OCI-M1 (cell line): ENCODE data around the gene MTHFD1L.
"Not testable (repeated sequence)": the region's sequence is repeated elsewhere in the genome, so short reads cannot be mapped to it uniquely, and the experiment has no call there.

Experiments
- DNase-seq: peaks from one replicate; lab custom pipeline; 2025; lab: John Stamatoyannopoulos, UW

Gene MTHFD1L

DNA sequence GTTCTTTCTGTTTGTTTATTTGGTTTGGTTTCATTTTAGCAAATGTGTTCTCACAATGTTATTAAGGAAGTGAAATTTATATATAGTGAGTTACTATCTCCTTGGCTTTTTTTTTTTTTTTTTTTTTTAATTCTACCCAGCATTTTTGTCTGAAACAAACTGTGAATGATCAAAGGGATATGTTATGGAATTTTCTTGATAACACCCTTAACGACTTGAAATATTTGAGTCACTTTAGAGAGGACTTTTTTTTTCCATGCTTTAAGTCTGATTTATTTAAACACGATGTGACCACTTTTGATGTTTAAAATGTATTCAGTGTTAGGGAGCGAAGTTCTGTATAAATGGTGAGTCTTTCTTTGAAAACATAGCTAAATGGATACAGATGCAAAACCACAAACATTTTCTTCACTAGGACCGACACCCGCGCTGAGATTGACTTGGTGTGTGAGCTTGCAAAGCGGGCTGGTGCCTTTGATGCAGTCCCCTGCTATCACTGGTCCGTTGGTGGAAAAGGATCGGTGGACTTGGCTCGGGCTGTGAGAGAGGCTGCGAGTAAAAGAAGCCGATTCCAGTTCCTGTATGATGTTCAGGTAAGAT, 149.7 kb downstream of the MTHFD1L start:
- DNase-seq, result no peak

DNA sequence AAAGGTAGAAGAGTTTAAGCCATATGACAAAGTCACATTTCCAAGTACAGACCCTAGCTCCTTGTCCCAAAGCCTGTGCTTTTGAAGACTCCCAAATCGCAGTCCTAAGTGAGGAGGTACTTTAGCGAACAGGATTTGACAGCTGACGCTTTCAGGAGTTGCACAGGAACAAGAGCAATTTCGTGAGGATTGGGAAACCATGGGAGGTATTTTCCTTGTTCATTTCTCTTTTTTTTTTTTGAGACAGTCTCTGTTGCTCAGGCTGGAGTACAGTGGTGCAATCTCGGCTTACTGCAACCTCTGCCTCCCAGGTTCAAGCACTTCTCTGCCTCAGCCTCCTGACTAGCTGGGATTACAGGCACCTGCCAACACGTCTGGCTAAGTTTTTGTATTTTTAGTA, 150.6 kb downstream of the MTHFD1L start:
- no peak for DNase-seq

DNA sequence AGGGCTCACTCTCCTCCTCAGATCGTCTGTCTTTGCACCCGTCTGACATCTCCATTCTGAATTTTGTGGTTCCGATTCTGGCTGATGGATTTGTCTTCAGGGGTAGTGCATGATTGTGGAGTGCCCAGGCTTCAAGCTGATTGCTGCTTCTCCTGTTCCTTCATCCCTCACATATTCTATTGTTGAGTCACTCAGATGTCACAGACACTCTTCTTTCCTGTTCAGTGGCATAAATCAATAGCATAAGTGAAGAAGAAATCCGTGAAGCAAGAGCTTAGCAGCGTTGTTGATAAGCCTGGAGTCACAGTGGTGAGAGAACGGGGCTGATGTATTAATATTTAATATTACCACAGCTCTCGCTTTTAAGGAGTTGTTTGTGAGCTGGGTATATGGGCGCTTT, 152.5 kb downstream of the MTHFD1L start:
- no peak for DNase-seq

DNA sequence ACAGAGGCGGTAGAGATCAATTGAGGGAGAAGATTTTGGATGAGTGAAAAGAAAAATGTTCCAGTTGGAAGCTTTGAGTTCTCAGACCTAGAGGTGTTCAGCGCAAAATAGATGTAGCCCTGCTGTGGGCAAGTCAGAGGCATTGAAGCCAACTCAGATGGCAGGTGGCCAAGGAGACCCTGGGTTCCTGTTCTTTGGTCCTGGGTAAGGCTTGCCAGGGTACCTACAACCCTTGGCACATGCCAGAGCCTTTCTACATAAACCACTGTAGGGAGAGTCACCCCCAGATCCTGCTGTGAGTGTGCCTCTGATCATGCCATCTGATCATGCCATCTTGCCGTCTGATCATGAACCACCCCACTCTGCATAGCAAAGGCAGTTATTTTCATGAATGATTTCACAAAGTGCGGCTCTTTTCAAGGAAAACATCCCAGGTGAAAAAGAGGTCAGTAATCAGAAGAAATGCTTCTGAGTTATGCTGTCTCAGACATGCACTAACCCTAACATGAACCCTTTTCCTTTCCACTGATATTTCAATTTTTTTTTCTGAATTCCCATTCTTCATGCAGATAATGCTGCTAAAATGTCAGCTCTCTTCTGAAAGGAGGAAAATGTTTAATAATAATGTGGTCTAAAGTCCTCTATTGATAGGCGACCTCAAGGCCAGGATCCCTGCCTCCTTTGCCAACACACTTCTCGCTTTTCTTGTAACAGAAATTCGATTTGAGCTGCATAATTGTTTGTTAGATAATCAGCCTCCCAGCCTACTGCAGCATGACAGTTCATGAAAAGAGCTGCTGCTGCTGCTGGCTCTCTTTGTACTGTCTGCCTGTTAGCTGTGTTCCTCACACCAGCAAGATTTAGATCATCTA, 153.6 kb downstream of the MTHFD1L start:
- no peak for DNase-seq

DNA sequence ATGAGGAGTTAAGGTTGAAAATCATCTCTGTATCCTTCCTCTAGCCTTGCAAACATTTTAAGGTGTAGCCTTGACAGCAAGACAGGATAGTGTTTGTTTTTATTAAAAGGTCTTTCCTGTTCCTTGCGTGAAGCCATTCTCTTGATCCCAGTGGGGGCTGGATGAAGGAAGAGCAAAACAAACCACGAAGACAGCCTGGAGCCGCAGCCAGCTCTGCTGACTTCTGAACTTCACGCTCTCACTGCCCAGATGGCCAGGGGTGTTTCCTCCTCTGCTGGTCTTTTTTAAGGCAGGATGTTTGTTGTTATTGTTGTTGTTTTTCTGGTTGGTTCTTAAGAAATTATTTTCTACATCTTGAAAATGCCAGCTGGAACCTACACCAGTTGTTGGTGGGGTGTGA, 156.4 kb downstream of the MTHFD1L start:
- DNase-seq, result no peak

DNA sequence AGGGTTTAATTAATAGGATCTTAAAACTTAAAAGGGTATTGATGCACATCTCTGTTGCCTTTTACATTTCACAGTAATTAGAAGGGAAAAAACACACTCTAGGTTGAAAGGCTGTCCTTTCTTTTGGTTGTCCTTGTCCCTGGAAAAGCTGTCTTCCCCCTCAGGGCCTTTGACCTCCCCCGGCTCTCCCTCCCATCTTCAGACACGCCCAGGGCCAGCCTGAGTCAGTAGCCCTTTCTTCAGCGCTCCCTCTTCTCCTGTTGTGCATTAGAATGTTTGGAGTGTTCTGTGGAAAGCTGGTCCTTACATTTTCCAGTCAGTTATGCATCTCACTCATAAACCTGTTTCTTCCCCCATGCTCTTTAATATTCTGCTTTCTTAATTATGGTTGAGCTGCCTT, 157.0 kb downstream of the MTHFD1L start:
- no peak for DNase-seq

DNA sequence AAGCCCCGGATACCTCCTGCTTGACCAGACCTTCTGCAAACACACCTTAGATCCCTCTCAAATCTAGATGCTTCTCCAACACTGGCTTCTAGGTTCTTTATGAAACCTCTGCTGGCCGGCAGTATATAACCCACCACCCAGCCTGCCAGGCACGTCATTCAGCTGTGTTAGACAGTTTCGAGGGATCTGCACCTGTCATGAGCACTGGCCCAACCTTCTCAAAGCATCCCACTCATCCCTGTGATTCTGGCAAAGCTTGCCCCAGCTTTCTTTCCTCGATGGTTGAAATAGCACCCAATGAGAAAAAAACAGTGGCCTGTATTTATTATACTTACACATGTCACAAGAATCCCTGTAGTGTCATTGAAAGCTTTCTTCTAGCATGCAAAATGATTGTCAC, 157.8 kb downstream of the MTHFD1L start:
- DNase-seq, result no peak

DNA sequence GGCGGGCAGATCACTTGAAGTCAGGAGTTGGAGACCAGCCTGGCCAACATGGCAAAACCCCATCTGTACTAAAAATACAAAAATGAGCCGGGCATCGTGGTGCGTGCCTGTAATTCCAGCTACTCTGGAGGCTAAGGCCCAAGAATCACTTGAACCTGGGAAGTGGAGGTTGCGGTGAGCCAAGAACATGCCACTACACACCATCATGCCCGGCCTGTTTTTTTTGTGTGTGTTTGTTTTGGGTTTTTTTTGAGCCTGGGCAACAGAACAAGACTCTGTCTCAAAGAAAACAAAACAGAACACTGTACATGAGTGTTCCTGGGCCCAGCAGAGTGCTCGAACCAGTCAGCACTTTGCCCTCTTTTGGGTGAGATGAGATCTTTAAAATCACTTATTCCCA, 159.1 kb downstream of the MTHFD1L start:
- no peak for DNase-seq

DNA sequence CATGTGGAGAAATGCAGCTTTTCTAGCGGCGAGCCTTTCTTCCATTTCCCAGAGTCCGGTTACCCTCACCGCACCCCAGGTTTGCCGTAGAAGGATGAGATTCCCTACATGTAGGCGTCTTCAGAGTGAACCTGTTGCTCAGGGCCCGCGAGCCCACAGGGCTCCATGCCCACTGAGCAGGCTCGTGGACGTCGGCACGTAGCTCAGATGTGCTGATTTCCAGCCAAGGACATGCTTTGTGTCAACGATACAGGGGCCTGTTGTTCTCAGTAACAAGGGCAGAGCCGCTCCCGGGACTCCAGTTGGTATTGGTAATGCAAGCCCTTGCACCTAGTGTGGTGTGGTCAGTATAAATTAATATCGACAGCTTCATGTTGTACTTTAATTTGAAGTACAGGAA, 159.6 kb downstream of the MTHFD1L start:
- no peak for DNase-seq

DNA sequence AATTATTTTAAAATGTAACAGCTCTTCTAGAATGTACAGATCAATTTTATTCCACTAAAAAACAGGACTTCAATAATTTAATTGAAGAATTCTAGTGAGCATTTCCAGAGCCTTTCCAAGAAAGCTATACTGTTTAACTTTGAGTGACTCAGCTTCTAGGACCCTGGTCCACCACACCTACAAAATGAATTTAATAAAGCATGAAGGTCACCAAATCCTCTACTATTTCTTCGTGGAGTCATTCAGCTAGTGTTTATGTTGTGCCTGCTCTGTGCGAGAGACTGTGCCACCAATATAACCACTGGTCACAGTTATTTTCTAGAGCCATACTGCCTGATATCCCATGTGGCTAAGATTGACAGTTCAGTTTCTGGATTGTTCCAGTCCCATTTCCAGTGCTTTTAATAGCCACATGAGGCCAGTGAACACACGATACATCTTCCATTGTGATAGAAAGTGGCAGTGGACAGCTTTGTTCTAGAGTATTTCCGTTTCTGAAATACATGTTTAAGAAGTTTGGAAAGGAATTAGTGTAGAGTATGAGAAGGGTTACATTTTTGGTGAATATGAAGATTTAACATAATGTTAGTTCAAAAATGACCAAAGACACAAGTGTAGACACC, 160.7 kb downstream of the MTHFD1L start:
- no peak for DNase-seq

DNA sequence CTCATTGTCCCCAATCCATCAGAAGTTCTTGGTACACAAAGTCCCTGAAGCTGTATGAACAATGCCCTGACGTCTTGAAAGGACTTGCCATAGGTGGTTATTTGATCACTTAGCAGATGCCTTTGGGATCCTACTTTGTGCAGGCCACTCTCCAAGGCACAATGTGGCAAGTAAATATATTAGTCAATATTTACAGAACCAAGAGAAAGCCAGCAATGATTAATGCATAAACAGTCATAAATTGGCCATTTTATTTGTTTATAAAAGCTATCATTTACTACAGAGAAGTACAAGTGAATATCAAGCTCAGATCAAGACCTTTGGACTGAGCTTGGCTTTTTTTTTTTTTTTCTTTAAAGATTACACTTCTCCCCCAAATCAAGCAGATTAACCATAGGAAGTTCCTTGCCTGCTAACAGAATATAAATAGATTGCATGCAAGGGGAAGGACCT, 161.8 kb downstream of the MTHFD1L start:
- DNase-seq, result no peak

DNA sequence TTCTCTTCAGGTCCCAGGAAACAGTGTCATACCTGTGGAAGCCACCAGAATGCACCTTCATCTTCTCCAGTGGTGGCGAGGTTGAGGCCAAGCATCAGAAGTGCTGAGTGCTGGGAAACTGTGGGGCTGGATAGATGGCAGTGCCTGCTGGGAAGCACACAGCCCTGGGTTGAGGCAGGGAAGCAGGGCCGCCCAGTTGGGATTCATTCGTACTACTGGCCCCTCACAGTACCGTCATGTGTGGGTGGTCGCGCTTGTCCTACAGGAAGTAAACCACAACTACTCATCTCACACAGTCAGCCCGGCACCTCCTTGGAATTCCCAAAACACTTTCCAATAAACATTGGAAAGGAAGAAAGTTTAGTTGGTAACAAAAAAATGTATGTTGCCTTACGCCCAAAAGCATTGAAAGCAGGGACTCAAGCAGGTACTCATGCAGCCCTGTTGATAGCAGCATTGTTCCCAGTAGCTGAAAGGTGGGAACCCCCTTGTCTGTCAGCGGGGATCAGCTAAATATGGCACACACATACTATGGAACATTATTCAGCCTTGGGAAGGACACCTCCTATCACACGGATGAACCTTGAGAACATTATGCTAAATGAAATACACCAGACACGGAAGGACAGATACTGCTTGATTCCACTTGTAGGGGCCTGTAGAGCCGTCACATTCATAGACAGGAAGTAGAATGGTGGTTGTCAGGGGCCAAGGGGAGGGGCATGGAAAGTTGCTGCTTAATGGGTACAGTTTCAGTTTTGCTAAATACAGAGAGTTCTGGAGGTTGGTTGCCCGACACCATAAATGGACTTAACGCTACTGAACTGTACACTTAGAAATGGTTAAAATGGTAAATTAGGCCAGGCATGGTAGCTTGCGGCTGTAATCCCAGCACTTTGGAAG, 162.7 kb downstream of the MTHFD1L start:
- no peak for DNase-seq

DNA sequence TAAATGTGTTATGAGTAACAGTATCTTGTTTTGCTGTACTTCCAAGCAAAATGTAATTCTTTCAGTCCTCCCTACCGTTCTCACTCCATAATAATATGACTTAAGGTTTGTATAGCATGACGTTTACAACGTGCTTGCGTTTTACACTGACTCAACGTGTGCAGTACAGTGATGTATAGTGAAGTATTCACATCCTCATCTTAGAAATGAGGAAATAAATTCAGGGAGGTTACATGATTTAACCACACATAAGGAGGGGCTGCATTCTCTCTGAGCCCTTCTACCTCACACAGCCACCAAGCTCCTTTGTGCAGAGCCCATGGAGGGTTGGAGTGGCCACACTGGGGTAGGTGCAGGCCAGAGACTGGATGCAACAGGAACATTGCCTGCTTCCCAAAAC, 164.5 kb downstream of the MTHFD1L start:
- no peak for DNase-seq

DNA sequence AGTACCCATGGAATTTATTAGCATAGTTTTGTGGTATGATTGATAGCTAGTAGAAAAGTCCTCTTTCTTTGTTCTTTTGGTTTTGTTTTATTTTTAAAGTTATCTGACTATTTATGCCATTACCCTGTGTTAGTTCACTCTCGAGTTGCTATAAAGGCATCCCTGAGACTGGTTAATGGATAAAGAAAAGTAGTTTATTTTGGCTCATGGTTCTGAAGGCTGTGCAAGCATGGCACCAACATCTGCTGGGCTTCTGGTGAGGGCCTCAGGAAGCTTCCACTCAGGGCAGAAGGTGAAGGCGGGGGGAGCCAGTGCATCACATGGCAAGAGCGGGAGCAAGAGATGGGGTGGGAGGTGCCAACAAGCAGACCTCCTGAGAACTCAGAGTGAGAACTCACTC, 166.5 kb downstream of the MTHFD1L start:
- no peak for DNase-seq

DNA sequence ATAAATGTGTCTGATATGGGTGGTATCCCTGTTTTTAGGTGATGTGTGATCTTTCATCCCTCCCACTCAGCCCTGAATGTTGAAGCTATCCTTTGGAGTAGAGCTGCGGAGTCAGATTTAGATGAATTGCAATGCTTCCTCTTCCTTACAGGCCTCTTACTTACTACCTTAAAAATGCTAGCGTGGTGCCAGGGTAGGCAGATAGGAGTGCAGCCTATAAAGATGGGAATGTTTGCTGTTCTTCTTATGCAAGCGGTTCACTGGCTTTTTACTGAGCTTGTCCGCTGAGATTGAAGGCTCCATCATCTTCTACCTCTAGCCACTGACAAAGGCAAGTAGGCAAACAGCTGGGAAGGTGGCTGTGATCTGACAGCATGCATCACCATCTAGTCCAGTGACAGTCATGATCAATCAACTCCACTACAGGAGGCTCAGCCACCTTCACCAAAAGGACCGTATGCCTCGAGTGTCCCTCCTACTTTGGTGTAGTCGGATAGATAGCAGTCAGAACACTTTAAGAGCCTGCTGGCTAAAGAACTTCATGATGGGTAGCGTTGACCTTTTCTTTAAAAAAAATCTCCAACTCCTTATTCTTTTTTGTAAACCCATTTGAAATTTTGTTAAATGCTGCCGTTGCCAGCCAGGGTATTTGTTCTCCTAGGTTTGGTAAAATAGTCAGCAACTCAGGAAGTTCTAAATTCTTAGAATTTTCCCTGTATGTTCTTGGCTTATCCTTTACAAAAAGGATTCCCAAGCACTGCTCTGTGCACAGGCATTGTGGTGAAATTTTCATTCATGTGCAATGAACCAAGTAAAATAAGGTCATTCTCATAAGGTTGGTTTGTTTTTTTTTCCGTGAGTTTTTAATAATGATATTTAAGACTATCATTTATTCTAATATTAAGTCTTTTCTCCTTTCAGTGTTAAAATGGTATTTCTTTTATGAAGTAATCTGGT, 169.6 kb downstream of the MTHFD1L start:
- no peak for DNase-seq

DNA sequence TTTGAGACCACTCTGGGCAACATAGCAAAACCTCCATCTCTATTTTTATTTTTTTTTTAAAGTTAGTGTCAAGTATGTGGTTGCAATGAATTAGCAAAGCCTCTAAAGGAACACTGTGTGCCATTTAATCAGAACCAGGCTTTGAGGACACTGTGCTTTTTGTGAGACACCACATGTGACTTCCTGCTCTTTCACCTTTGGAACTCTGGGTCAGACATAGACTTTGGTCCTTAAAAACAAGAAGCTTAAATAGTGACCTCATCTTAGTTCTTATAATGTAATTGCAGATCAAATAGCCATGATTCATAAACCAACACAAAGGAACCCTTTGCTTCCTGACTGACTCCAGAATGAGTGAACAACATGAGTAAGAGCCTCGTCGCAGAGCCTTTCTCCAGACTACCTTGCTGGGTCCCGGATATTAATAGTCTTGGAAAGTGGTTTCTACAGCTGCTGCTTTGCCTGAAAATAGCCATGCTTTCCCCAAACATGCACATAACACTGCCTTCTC, 170.8 kb downstream of the MTHFD1L start:
- DNase-seq, result not testable (repeated sequence)

DNA sequence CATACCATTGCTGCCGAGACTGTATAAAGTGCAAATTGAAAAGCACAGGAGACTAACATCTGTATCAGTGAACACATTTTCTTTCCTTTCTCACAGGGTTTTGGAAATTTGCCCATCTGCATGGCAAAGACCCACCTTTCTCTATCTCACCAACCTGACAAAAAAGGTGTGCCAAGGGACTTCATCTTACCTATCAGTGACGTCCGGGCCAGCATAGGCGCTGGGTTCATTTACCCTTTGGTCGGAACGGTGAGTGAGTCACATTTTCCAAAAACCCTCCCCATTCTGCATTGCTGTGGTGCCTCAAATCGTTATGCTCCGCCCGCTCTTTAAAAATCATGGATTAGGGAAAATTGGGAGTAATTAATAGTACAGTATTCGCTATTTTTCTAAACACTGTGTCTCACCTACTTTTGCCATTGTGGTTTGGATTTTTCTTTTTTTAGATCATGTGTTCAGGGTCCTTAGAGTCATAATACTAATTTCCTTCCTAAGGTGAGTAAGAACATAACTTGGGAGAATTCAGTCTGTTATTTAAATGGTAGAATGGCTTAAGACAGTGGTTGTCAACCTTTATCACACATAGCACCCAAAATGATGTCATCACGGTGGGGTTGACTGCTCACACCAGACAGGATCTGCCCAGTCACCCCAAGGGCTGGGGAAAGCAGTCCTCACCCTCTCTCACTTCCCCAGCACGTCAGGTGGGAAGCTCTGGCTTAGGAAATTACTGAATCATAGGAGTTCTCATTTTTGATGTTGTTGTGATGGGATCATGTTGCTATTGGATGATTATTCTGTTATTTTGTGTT, 171.6 kb downstream of the MTHFD1L start:
- no peak for DNase-seq

DNA sequence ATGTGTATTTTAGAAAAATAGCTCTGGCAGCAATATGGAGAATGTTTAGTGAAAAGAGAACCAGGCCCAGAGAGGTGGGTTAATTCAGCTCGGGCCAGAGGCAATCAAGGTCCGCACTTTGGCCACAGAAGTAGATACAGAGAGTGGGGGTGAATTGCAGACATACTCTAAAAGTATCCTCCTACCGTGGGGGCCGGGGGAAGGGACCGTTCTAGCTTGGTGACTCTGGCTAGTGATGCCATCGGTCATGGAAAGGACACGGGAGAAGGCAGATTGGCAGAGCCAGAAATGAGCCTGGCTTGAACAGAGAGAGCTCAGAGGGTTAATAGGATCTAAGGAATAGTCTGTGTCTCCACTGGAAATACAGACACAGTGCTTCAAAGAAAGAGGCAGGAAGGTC, 173.1 kb downstream of the MTHFD1L start:
- DNase-seq, result no peak

DNA sequence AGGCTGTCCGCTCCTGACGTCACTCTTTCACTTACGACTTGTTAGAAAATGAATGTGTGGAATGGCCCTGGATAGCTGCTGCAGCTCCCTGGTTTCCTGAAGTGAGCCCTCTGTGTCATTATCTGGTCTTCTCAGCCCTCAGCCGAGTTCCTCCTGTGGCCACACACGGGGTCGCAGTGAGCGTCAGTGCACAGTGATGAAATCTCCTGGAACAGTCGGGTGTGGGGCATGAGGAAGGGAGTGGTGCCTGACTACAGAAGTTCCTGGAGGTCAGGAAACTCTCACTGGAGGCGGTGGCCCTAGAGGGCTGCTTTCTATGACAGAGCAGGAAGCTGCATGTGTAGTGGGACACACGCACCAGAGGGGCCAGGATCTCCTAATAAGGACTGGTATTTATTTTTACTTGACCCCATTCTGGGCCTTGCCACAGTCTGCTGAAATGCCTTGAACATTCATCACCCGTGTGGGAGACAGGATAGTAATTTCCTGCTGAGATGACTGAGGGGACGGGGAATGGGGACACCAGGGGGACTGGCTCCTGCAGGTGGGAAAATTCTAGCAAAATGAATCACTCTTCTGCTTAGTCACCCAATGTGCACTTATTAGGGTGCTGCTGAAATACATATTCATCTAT, 175.5 kb downstream of the MTHFD1L start:
- peak; percentile 96 for DNase-seq
